Non-pigmented ciliary epithelial cell (primary cell): ENCODE measurements around the gene N4BP2L2.

Experiments
- DNase-seq: peaks from one replicate; pipeline ENCODE4 v3.0.0-alpha.2; 2010; ENCODE audit warnings: low read depth

The N4BP2L2 gene

GRCh38 chr13:32426191-32426989, 112.2 kb downstream of the N4BP2L2 start:
- no peak for DNase-seq

DNA sequence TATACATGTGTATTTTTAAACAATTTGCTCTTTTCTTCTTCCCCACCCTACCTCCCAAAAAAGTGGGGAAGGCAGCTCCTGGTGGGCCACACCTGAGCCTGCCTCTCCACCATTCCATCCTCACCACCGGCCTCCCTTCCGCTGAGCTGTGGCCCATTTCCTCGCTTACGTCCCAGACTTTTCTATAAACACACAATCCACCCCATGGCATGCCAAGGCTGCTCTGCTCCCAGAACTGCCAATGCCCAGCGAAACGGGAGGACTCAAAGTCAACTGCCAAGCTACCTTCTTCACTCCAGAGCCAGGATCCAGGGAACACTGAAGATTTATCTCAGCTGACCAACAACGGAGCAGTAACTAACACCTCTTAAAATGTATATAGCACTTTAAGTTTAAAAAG, 113.4 kb downstream of the N4BP2L2 start:
- DNase-seq, result no peak

DNA sequence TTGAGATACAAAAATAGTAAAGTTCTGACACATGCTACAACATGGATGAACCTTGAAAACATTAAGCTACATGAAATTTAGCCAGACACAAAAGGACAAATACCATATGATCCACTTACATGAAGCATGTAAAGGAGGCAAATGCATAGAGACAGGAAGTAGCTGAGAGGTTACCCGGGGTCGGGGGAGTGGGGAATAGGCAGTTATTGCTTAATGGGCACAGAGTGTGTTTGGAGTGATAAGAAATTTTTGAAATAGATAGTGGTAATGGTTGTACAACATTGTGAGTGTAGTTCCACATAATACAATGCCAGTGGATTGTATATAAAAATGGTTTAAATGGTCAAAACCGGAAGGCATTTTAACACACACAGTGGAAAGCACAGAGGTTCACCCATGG, 115.0 kb downstream of the N4BP2L2 start:
- DNase-seq, result no peak

GRCh38 chr13:32419862-32420261, 118.7 kb downstream of the N4BP2L2 start:
- no peak for DNase-seq

DNA sequence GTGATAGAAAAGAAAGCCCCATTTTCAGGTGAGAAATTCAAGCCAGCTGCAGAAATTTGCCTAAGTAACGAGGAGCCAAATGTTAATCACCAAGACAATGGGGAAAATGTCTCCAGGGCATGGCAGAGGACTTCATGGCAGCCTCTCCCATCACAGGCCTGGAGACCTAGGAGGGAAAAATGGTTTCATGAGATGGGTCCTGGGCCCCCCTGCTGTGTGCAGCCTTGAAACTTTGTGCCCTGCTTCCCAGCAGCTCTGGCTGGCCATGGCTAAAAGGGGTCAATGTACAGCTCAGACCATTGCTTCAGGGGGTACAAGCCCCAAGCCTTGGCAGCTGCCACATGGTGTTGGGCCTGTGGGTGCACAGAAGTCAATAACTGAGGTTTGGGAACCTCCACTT, 120.6 kb downstream of the N4BP2L2 start:
- DNase-seq, result no peak

DNA sequence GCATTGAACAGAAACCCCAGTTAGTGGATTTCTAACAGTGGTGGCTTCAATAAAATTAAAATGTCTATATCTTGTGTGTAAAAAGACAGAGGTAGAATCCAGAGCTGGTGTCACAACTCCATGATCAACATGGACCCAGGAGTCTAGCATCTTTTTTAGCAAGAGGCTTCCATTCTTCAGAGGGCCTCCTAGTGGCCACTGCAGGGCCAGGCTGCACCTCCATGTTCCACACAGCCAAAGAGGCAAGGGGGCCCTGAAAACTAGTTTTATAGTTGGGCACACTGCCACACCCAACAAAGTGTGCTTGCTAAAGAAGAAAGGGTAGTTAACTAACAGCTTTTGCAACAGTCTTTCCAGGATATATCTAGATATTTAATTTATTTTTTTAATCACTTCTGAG, 123.6 kb downstream of the N4BP2L2 start:
- DNase-seq, result no peak

DNA sequence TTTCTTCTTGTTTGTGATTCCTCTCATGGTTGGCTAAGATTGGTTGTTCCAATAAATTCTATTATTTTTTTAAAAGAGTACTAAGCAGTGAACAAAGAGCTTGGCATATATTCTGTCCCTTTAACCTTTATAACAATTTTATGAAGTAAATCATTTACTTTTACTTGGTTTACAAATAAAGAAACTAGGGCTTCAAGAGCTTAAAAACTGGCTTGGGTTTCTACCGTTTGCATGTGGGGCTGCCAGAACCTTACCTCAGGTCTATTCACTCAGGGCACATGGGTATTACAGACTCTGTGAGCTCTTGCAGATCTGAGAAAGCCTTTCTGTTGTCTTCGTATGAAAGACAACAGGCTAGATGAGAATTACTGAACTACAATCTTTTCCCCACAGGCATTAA, 124.0 kb downstream of the N4BP2L2 start:
- DNase-seq, result no peak

DNA sequence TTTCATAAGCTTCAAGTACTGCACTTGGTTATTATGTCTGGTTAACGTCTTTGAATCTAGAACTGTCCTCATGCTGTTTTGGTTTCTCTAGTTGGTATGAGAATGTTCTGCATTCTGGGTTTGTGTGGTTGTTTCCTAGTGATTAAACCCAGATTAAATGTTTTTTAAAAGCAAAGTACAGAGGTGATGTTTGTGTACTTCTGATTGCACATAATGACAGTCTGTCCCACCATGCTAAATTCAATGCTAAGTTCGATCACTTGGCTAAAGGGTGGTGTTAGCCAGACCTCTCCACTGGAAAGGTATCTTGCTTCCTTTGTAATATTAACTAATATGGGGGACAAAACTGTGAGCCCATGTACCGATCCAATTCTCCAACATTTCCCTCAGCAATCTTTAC, 125.3 kb downstream of the N4BP2L2 start:
- no peak for DNase-seq

DNA sequence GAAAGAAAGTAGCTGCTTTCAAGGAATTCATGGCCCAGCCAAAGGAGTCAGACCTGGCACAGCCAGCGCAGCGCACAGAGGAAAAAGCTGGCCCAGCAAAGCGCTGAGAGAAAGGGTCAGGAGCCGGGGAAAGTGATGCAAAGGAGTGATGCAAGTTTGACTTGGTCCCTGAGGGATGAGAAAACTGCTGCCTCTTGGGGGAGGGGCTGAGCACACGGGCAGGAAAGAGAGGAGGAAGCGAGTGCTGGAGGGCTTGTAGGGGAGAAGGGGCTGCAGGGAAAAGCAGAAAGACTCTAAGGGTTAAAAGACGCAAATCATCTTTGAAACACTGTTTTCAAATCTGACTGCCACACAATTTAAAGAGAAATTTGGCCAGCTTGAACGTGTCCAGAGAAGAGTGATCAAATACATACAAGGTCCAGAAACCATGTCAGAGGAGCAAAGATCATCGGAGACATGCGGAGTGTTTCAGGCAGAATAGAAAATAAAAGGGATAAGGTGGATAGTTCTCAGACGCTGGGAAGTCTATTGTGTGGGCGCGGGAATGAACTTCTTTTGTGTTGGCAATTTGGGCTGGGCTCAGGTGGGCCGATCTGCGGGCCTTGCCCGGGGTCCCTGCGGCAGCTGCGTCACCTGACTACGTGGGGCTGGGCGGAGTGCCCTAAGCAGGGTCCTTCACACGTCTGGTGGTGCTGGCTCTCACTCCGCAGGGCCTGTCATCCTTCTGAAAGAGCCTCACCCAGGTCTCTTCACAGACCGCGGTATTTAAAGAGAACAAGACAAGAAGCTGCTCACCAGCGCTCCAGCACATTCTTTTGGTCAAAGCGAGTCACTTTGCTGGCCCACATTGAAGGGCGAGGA, 128.8 kb downstream of the N4BP2L2 start:
- DNase-seq, result no peak

- no peak for DNase-seq
Observed at GRCh38 chr13:32409001-32409313, 129.6 kb downstream of the N4BP2L2 start.

- DNase-seq, result no peak
Observed at GRCh38 chr13:32408296-32409000, 130.1 kb downstream of the N4BP2L2 start.

- no peak for DNase-seq
Observed at GRCh38 chr13:32407854-32408253, 130.7 kb downstream of the N4BP2L2 start.

- DNase-seq, result no peak
Observed at GRCh38 chr13:32403108-32403507, 135.5 kb downstream of the N4BP2L2 start.

DNA sequence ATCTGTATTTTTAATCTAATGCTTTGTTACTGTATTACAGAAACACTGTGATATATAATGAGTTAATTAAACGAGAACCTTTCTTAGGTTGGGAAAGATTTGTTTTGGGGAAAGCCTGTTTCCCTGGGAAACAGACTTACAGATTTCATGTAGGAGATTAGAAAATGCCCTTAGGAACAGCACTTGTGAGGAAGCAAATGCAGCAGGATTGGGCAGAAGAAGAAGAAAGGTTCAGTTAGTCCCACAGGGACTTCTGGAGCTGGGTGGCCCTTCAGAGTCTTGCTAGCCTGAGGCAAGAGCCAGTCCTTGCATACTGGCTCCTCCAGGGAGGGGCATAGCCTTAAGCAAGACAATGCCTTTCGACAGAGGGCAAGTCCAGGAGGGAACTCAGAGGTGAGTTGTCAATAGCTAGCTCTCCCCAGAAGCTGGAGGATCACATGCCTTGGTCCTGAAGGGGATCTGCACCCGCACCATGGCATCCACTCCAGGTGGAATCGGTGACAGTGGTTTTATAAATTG, 147.4 kb downstream of the N4BP2L2 start:
- DNase-seq, result no peak

GRCh38 chr13:32390484-32390883, 148.1 kb downstream of the N4BP2L2 start:
- DNase-seq, result no peak

GRCh38 chr13:32390048-32390447, 148.5 kb downstream of the N4BP2L2 start:
- no peak for DNase-seq

- no peak for DNase-seq
Observed at GRCh38 chr13:32385410-32385809, 153.2 kb downstream of the N4BP2L2 start.

GRCh38 chr13:32384702-32385101, 153.9 kb downstream of the N4BP2L2 start:
- DNase-seq, result no peak

- DNase-seq, result no peak
Observed at GRCh38 chr13:32383836-32384618, 154.6 kb downstream of the N4BP2L2 start.
